GM21381 (cell line): Measurements from ENCODE around the gene CDC42SE1.

Source experiments
- ATAC-seq: cut with Tn5 transposase; IDR thresholded peaks from one replicate; pipeline ENCODE4 v1.9.1; 2021; ENCODE audit warnings: mild to moderate bottlenecking, moderate library complexity; ENCODE audit not compliant: unreplicated experiment

CDC42SE1 gene

GRCh38 chr1:151054971-151055547, 4.4 kb downstream of the CDC42SE1 start:
- no peak for ATAC-seq

GRCh38 chr1:151051356-151052009, 7.9 kb downstream of the CDC42SE1 start:
- ATAC-seq: no peak

GRCh38 chr1:151050051-151050688, 9.3 kb downstream of the CDC42SE1 start:
- ATAC-seq: no peak

GRCh38 chr1:151049458-151049857, 10.0 kb downstream of the CDC42SE1 start:
- ATAC-seq: no peak

- ATAC-seq: no peak
These were observed 10.8 kb downstream of the CDC42SE1 start for GRCh38 chr1:151048645-151049032.

GRCh38 chr1:151047925-151048644, 11.3 kb downstream of the CDC42SE1 start:
- peak; percentile 49 for ATAC-seq

- ATAC-seq: peak; percentile 51
These were observed 11.9 kb downstream of the CDC42SE1 start, which contains the start of gene C1orf56 for GRCh38 chr1:151047591-151047924. Gene C1orf56, plus strand, starts transcription at chr1:151047751. Its CDS starts 97 bp downstream, at chr1:151047848.

GRCh38 chr1:151043163-151043562, 16.3 kb downstream of the CDC42SE1 start:
- ATAC-seq: no peak

- ATAC-seq: no peak
These were observed 19.9 kb downstream of the CDC42SE1 start for GRCh38 chr1:151039521-151039920.

GRCh38 chr1:151037032-151037431, 22.4 kb downstream of the CDC42SE1 start:
- no peak for ATAC-seq

GRCh38 chr1:151036356-151036755, 23.1 kb downstream of the CDC42SE1 start, which contains the start of gene BNIPL:
Gene BNIPL, plus strand, starts transcription at chr1:151036586. Its CDS starts 140 bp downstream, at chr1:151036726.
- no peak for ATAC-seq

- ATAC-seq: no peak
These were observed 24.3 kb downstream of the CDC42SE1 start for GRCh38 chr1:151035167-151035566.

- ATAC-seq: no peak
These were observed 27.3 kb downstream of the CDC42SE1 start for GRCh38 chr1:151032164-151032563.

GRCh38 chr1:151026460-151026859, 33.0 kb downstream of the CDC42SE1 start:
- no peak for ATAC-seq

- ATAC-seq: no peak
These were observed 34.8 kb downstream of the CDC42SE1 start for GRCh38 chr1:151024540-151025146.

- ATAC-seq: no peak
These were observed 45.9 kb downstream of the CDC42SE1 start for GRCh38 chr1:151013518-151013917.

GRCh38 chr1:151012684-151013471, 46.5 kb downstream of the CDC42SE1 start:
- no peak for ATAC-seq

GRCh38 chr1:151011154-151011850, 48.1 kb downstream of the CDC42SE1 start:
- ATAC-seq: no peak

GRCh38 chr1:151010346-151010726, 49.1 kb downstream of the CDC42SE1 start:
- no peak for ATAC-seq
